Endodermal cell (in vitro differentiated cells): ENCODE measurements around the gene CDC20. TPM values are rescaled to one million over a fixed set of nuclear protein-coding genes. Genes with fewer than 3 reads are reported as not detected.

Experiments
- DNase-seq: peaks from one replicate; pipeline ENCODE4 v3.0.0-alpha.2; 2017
- H3K27ac ChIP-seq: 2 replicates; pipeline ENCODE4 v1.5.1; 2013; ENCODE audit warnings: mild to moderate bottlenecking, low read depth, low read length, moderate library complexity
- H3K27me3 ChIP-seq: 2 replicates; pipeline ENCODE4 v1.6.1; 2013; ENCODE audit warnings: mild to moderate bottlenecking, low read length, moderate library complexity; ENCODE audit not compliant: insufficient read depth, control insufficient read depth, poor library complexity, severe bottlenecking
- H3K36me3 ChIP-seq: 2 replicates; pipeline ENCODE4 v1.7.0; 2013; ENCODE audit warnings: mild to moderate bottlenecking, low read length, moderate library complexity; ENCODE audit not compliant: control insufficient read depth, insufficient read depth
- H3K4me1 ChIP-seq: one replicate; pipeline ENCODE4 v1.7.0; 2013; ENCODE audit warnings: low read length; ENCODE audit not compliant: control insufficient read depth, insufficient read depth
- H3K4me3 ChIP-seq: 2 replicates; pipeline ENCODE4 v1.5.1; 2013; ENCODE audit warnings: mild to moderate bottlenecking, low read length, moderate library complexity
- H3K9ac ChIP-seq: 2 replicates; pipeline ENCODE4 v1.6.1; 2013; ENCODE audit warnings: mild to moderate bottlenecking, low read length, moderate library complexity; ENCODE audit not compliant: poor library complexity, severe bottlenecking; ENCODE audit errors: extremely low read depth
- H3K9me3 ChIP-seq: 2 replicates; pipeline ENCODE4 v1.6.1; 2013; ENCODE audit warnings: mild to moderate bottlenecking, low read length, moderate library complexity; ENCODE audit not compliant: control insufficient read depth
- H3K27ac Mint-ChIP-seq: 2 replicates; pipeline ENCODE4 v1.8.0; 2020; ENCODE audit warnings: mixed read lengths
- H3K27me3 Mint-ChIP-seq: 2 replicates; pipeline ENCODE4 v1.8.0; 2021; ENCODE audit warnings: mild to moderate bottlenecking, mixed read lengths; ENCODE audit not compliant: insufficient read depth
- H3K36me3 Mint-ChIP-seq: 2 replicates; pipeline ENCODE4 v1.8.0; 2020; ENCODE audit warnings: low read depth, mixed read lengths
- H3K4me1 Mint-ChIP-seq: 2 replicates; pipeline ENCODE4 v1.8.0; 2020; ENCODE audit warnings: mixed read lengths
- H3K4me3 Mint-ChIP-seq: 2 replicates; pipeline ENCODE4 v1.8.0; 2020; ENCODE audit warnings: mild to moderate bottlenecking, moderate library complexity, mixed read lengths
- H3K9me3 Mint-ChIP-seq: 2 replicates; pipeline ENCODE4 v1.8.0; 2020; ENCODE audit warnings: mild to moderate bottlenecking, mixed read lengths
- CTCF ChIP-seq: fragments of 200-600 bp; sonication (generic); conservative IDR thresholded peaks from 2 replicates; pipeline ENCODE4 v1.5.0; 2021; ENCODE audit warnings: antibody characterized with exemption, mild to moderate bottlenecking
- WGBS, 2 experiments: methylation state at CpG; one replicate each; pipeline versions ENCODE4 v1.1.5 to v1.1.7; 2013; ENCODE audit warnings: missing lambda C conversion rate in 2 of 2, mixed read lengths in 1 of 2; ENCODE audit not compliant: insufficient coverage in 1 of 2, insufficient read length in 1 of 2; 5-methylcytosine and 5-hydroxymethylcytosine counted together
- total RNA-seq, 2 donors: library from RNA; stranded (reverse); fragmentation: NEBNext Ultra II Directional in 1 of 2; extraction: Animal tissue kit (Norgen Biotek cat#: 25700) in 1 of 2; gene quantifications; 2 replicates in 1 of 2; 3 replicates in 1 of 2; pipeline ENCODE4 v1.2.1, GENCODE V29; 2021

The CDC20 gene
- total RNA-seq, 2 donors from 2014 or later: 126 to 149 TPM

- Histone ChIP-seq H3K4me3 (no peak overlapping the region), H3K27ac (no peak overlapping the region), H3K4me1 (no peaks in the 10 kb centered on the region), H3K9me3 (no peaks in the 10 kb centered on the region), H3K27me3 (no peaks in the 10 kb centered on the region), H3K36me3 (no peaks in the 10 kb centered on the region), H3K9ac (no peak overlapping the region)
- peaks cover 3% of the 10 kb centered on the region for H3K27me3 Mint-ChIP-seq
- H3K27ac Mint-ChIP-seq: no peak overlapping the region
- no peak for TF ChIP-seq CTCF
- H3K4me3 Mint-ChIP-seq: no peak overlapping the region
- no peak for DNase-seq
- no peaks in the 10 kb centered on the region for H3K36me3 Mint-ChIP-seq
- WGBS, 2 experiments: 91 to 95% methylated on average over 6 to 9 of the region's 9 CpGs
- H3K4me1 Mint-ChIP-seq: no peaks in the 10 kb centered on the region
- no peaks in the 10 kb centered on the region for H3K9me3 Mint-ChIP-seq
Measured at GRCh38 chr1:43311521-43311920, 47.3 kb upstream of the CDC20 start.

GRCh38 chr1:43312212-43312623 lies 46.6 kb upstream of the CDC20 start:
- no peak overlapping the region for H3K4me3 ChIP-seq
- Mint-ChIP-seq H3K36me3 (no peaks in the 10 kb centered on the region), H3K9me3 (no peaks in the 10 kb centered on the region), H3K4me3 (no peak overlapping the region), H3K27ac (no peak overlapping the region), H3K27me3 (peaks cover 3% of the 10 kb centered on the region), H3K4me1 (no peaks in the 10 kb centered on the region)
- H3K9me3 ChIP-seq: no peaks in the 10 kb centered on the region
- no peaks in the 10 kb centered on the region for H3K4me1 ChIP-seq
- no peak for TF ChIP-seq CTCF
- DNase-seq: no peak
- no peaks in the 10 kb centered on the region for H3K27me3 ChIP-seq
- H3K36me3 ChIP-seq: no peaks in the 10 kb centered on the region
- WGBS, 2 experiments: 87 to 95% methylated on average over 3 to 19 of the region's 19 CpGs
- no peak overlapping the region for H3K9ac ChIP-seq
- H3K27ac ChIP-seq: no peak overlapping the region

- Mint-ChIP-seq H3K27ac (no peak overlapping the region), H3K4me1 (peaks cover 1% of the 10 kb centered on the region), H3K27me3 (peaks cover 3% of the 10 kb centered on the region), H3K36me3 (no peaks in the 10 kb centered on the region), H3K9me3 (no peaks in the 10 kb centered on the region), H3K4me3 (no peak overlapping the region)
- Histone ChIP-seq H3K4me3 (no peak overlapping the region), H3K27me3 (no peaks in the 10 kb centered on the region), H3K9ac (no peak overlapping the region), H3K27ac (no peak overlapping the region), H3K36me3 (no peaks in the 10 kb centered on the region), H3K9me3 (no peaks in the 10 kb centered on the region), H3K4me1 (no peaks in the 10 kb centered on the region)
- WGBS, 2 experiments: 93 to 97% methylated on average over 10 to 24 of the region's 24 CpGs
- TF ChIP-seq CTCF: no peak
- DNase-seq: no peak
Measured at GRCh38 chr1:43312663-43313515, 45.9 kb upstream of the CDC20 start.
